ENCODE data around the gene BLVRB.

GRCh38 chr19:40449506-40449905 is 16.0 kb downstream of the BLVRB start:
- TF ChIP-seq SPI1 (IDR thresholded peaks at IDR 0.05; ENCODE audit: low read depth, low read length) (no peak), POLR2A (IDR thresholded peaks at IDR 0.05; ENCODE audit: low read depth, low read length) (no peak)
